ENCODE results near the gene FUT1.

The FUT1 gene

GRCh38 chr19:48757741-48758144 is 5.3 kb upstream of the FUT1 start:
- H3K27ac ChIP-seq = no peak overlapping the region
- no peak for TF ChIP-seq CTCF (IDR thresholded peaks at IDR 0.05; ENCODE audit: low read depth, low read length)
- H3K27me3 ChIP-seq (ENCODE audit: insufficient read depth, low read depth, severe bottlenecking) = no peaks in the 10 kb centered on the region
- DNase-seq = no peak
- no peak overlapping the region for H3K4me3 ChIP-seq (ENCODE audit: low read depth, low read length)
- peaks cover 2% of the 10 kb centered on the region for H3K9me3 ChIP-seq (ENCODE audit: severe bottlenecking)
- H3K36me3 ChIP-seq = no peaks in the 10 kb centered on the region

DNA sequence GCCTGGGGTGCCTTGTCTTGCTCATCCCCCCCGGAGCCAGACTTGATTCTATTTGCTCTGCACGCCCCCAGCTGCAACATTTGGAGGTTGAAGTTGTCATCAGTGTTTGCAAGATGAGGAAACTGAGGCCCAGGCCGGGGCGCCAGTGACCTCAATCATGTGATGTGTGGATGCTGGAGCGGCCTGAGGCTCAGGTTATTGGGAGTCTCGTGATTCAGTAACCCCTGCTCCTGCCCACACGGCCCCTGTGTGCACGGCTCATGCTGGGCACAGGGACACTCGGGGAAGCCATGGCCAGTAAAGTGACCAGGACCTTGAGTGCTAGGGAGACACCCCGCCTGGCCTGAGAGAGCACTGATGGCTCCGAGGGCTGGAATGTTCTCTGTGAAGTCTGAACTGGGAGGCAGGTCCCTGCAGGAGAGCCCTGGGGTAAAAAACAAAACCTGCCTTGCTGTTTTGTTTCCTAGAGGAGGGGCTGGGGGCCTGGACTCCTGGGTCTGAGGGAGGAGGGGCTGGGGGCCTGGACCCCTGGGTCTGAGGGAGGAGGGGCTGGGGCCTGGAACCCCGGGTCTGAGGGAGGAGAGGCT is 4.7 kb upstream of the FUT1 start:
- H3K4me3 ChIP-seq (ENCODE audit: low read depth, low read length) = no peak overlapping the region
- no peak for DNase-seq
- peaks cover 2% of the 10 kb centered on the region for H3K9me3 ChIP-seq (ENCODE audit: severe bottlenecking)
- no peaks in the 10 kb centered on the region for H3K27me3 ChIP-seq (ENCODE audit: insufficient read depth, low read depth, severe bottlenecking)
- no peak overlapping the region for H3K27ac ChIP-seq
- no peak for TF ChIP-seq CTCF (IDR thresholded peaks at IDR 0.05; ENCODE audit: low read depth, low read length)
- H3K36me3 ChIP-seq = no peaks in the 10 kb centered on the region

- H3K27me3 ChIP-seq (ENCODE audit: insufficient read depth, low read depth, severe bottlenecking) = no peaks in the 10 kb centered on the region
- peaks cover 2% of the 10 kb centered on the region for H3K9me3 ChIP-seq (ENCODE audit: severe bottlenecking)
- H3K27ac ChIP-seq = no peak overlapping the region
- no peak for DNase-seq
- H3K36me3 ChIP-seq = no peaks in the 10 kb centered on the region
- TF ChIP-seq CTCF (IDR thresholded peaks at IDR 0.05; ENCODE audit: low read depth, low read length) = no peak
- no peak overlapping the region for H3K4me3 ChIP-seq (ENCODE audit: low read depth, low read length)
Measured at GRCh38 chr19:48756686-48757085, 4.2 kb upstream of the FUT1 start.

- TF ChIP-seq CTCF (IDR thresholded peaks at IDR 0.05; ENCODE audit: low read depth, low read length) = no peak
- no peak overlapping the region for H3K4me3 ChIP-seq (ENCODE audit: low read depth, low read length)
- DNase-seq = no peak
- no peaks in the 10 kb centered on the region for H3K36me3 ChIP-seq
- H3K9me3 ChIP-seq (ENCODE audit: severe bottlenecking) = peaks cover 2% of the 10 kb centered on the region
- H3K27ac ChIP-seq = no peak overlapping the region
- H3K27me3 ChIP-seq (ENCODE audit: insufficient read depth, low read depth, severe bottlenecking) = no peaks in the 10 kb centered on the region
Measured at GRCh38 chr19:48756212-48756611, 3.8 kb upstream of the FUT1 start.

DNA sequence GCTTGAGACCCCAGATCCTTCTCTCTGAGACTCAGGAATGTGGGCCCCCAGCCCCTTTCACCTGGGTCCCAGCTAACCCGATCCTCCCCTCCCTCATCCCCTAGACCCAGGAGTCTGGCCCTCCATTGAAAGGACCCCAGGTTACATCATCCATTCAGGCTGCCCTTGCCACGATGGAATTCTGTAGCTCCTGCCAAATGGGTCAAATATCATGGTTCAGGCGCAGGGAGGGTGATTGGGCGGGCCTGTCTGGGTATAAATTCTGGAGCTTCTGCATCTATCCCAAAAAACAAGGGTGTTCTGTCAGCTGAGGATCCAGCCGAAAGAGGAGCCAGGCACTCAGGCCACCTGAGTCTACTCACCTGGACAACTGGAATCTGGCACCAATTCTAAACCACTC is 3.3 kb upstream of the FUT1 start:
- Histone ChIP-seq H3K27me3 (ENCODE audit: insufficient read depth, low read depth, severe bottlenecking) (no peaks in the 10 kb centered on the region), H3K36me3 (no peaks in the 10 kb centered on the region), H3K27ac (no peak overlapping the region), H3K4me3 (ENCODE audit: low read depth, low read length) (no peak overlapping the region), H3K9me3 (ENCODE audit: severe bottlenecking) (peaks cover 2% of the 10 kb centered on the region)
- TF ChIP-seq CTCF (IDR thresholded peaks at IDR 0.05; ENCODE audit: low read depth, low read length) = no peak
- DNase-seq = no peak

GRCh38 chr19:48755084-48755641 is 2.7 kb upstream of the FUT1 start, which contains the start of gene FGF21:
FGF21 (plus strand) TSS chr19:48755524; CDS start chr19:48756237, 713 bp downstream.
- TF ChIP-seq CTCF (IDR thresholded peaks at IDR 0.05; ENCODE audit: low read depth, low read length) = no peak
- no peak for DNase-seq
- no peaks in the 10 kb centered on the region for H3K27me3 ChIP-seq (ENCODE audit: insufficient read depth, low read depth, severe bottlenecking)
- H3K4me3 ChIP-seq (ENCODE audit: low read depth, low read length) = no peak within 1 kb of the TSS
- peaks cover 2% of the 10 kb centered on the region for H3K9me3 ChIP-seq (ENCODE audit: severe bottlenecking)
- H3K27ac ChIP-seq = no peak within 1 kb of the TSS
- no peaks in the 10 kb centered on the region for H3K36me3 ChIP-seq
